Liver (tissue), 3 donors: ENCODE data around the gene MEIG1.
"Not testable (repeated sequence)": the region's sequence is repeated elsewhere in the genome, so short reads cannot be mapped to it uniquely, and the experiment has no call there.

Experiments used
- ATF3 ChIP-seq: IDR thresholded peaks from 2 replicates; pipeline ENCODE4 v1.6.1; 2016; ENCODE audit warnings: antibody characterized with exemption
- CTCF ChIP-seq: fragments of 150-350 bp; IDR thresholded peaks from 2 replicates; pipeline ENCODE4 v1.5.1; 2017; ENCODE audit warnings: improper control_type of control experiment, low read depth, low read length; ENCODE audit not compliant: missing input control
- EGR1 ChIP-seq, 2 donors: IDR thresholded peaks; 2 replicates each; pipeline ENCODE4 v1.6.1; 2016 to 2018; ENCODE audit warnings: antibody characterized with exemption in 2 of 2, low read depth in 2 of 2
- GABPA ChIP-seq, 2 donors: IDR thresholded peaks in 1 of 2; conservative IDR thresholded peaks in 1 of 2; 2 replicates each; pipeline ENCODE4 v1.6.1; 2016; ENCODE audit warnings: antibody characterized with exemption in 2 of 2, mild to moderate bottlenecking in 1 of 2, moderate library complexity in 1 of 2
- HNF4G ChIP-seq: IDR thresholded peaks from 2 replicates; pipeline ENCODE4 v1.6.1; 2016; ENCODE audit warnings: antibody characterized with exemption
- JUND ChIP-seq, 2 donors: IDR thresholded peaks; 2 replicates each; pipeline ENCODE4 v1.6.1; 2016; ENCODE audit warnings: antibody characterized with exemption in 2 of 2
- MAX ChIP-seq: IDR thresholded peaks from 2 replicates; pipeline ENCODE4 v1.6.1; 2016; ENCODE audit warnings: antibody characterized with exemption
- NR2F2 ChIP-seq: IDR thresholded peaks from 2 replicates; pipeline ENCODE4 v1.6.1; 2016; ENCODE audit warnings: antibody characterized with exemption
- RAD21 ChIP-seq, 2 donors: IDR thresholded peaks; 2 replicates each; pipeline ENCODE4 v1.6.1; 2016; ENCODE audit warnings: antibody characterized with exemption in 2 of 2, mild to moderate bottlenecking in 2 of 2
- REST ChIP-seq: IDR thresholded peaks from 2 replicates; pipeline ENCODE4 v1.6.1; 2016; ENCODE audit warnings: antibody characterized with exemption, mild to moderate bottlenecking
- TAF1 ChIP-seq: conservative IDR thresholded peaks from 2 replicates; pipeline ENCODE4 v1.6.1; 2016; ENCODE audit warnings: antibody characterized with exemption, mild to moderate bottlenecking
- YY1 ChIP-seq: IDR thresholded peaks from 2 replicates; pipeline ENCODE4 v1.6.1; 2016; ENCODE audit warnings: antibody characterized with exemption, mild to moderate bottlenecking
- ZBTB33 ChIP-seq: IDR thresholded peaks from 2 replicates; pipeline ENCODE4 v1.6.1; 2016; ENCODE audit warnings: antibody characterized with exemption
- donor health status: healthy.
- donor health status: healthy.

- TF ChIP-seq CTCF; NR2F2; YY1; HNF4G; REST; EGR1 (IDR thresholded peaks at IDR 0.05; ENCODE audit: low read depth in 2 of 2); JUND (IDR thresholded peaks at IDR 0.05); RAD21 (IDR thresholded peaks at IDR 0.05); GABPA (IDR thresholded peaks at IDR 0.05 in 1 of 2, conservative IDR thresholded peaks at IDR 0.05 in 1 of 2); ATF3; ZBTB33; MAX; TAF1: not testable (repeated sequence)
Observed at GRCh38 chr10:14942147-14942949, 16.8 kb upstream of the MEIG1 start.
